ENCODE measurements around the gene KBTBD4. TPM values are rescaled to one million over a fixed set of nuclear protein-coding genes. Genes with fewer than 3 reads are reported as not detected.

The KBTBD4 gene
- total and polyA plus RNA-seq, 2 of the 8 experiments (the other 6 are each of a cell fraction or from before 2014, with no cell fraction given): 12.0 to 19.5 TPM

GRCh38 chr11:47589977-47590861 is 11.4 kb upstream of the KBTBD4 start:
- Histone ChIP-seq H2BK20ac (ENCODE audit: low read length) (no peak overlapping the region), H3K4ac (replicated peaks; ENCODE audit: insufficient read length, low read depth, low read length) (no peak overlapping the region), H2AK5ac (ENCODE audit: low read depth, low read length) (no peak overlapping the region), H3K79me2 (ENCODE audit: control insufficient read depth in 1 of 2, insufficient read depth in 2 of 2, low read length in 2 of 2) (no peaks in the 10 kb centered on the region), H3K27me3 (replicated peaks in 1 of 4; ENCODE audit: control insufficient read depth in 3 of 4, extremely low read depth in 1 of 4, insufficient read depth in 3 of 4, low read length in 3 of 4) (peaks cover 0 to 27% (median 24%) of the 10 kb centered on the region in 4 experiments; a peak in 6 of 7 replicates), H4K5ac (ENCODE audit: insufficient read length, low read depth, low read length) (no peak overlapping the region), H2AFZ (ENCODE audit: low read length) (no peak overlapping the region), H3K79me1 (ENCODE audit: low read depth, low read length) (no peaks in the 10 kb centered on the region), H3K23ac (ENCODE audit: insufficient read length) (no peak overlapping the region), H2BK15ac (ENCODE audit: low read length) (no peak overlapping the region), H3K56ac (replicated peaks; ENCODE audit: insufficient read length, low read depth, low read length) (no peak overlapping the region), H3K27ac (ENCODE audit: low read depth, low read length) (no peak overlapping the region), H3K23me2 (ENCODE audit: low read depth, low read length) (peaks cover 2% of the 10 kb centered on the region; the same call in 1 of the 2 replicates), H4K8ac (ENCODE audit: extremely low read depth, insufficient read depth, low read length) (peak overlapping the region; percentile 68; the same call in 1 of the 2 replicates), H3K4me1 (replicated peaks in 1 of 4; ENCODE audit: control insufficient read depth in 3 of 4, insufficient read depth in 4 of 4, low read length in 3 of 4) (peaks cover 3 to 8% (median 4%) of the 10 kb centered on the region in 4 experiments; a peak in 6 of 7 replicates), H3K4me2 (ENCODE audit: insufficient read depth in 1 of 2, low read depth in 2 of 2, low read length in 2 of 2) (no peak overlapping the region), H2BK5ac (ENCODE audit: low read depth, low read length) (no peak overlapping the region), H3K4me3 (ENCODE audit: extremely low read depth in 1 of 4, insufficient read depth in 2 of 4, low read depth in 3 of 4, low read length in 4 of 4) (no peak overlapping the region), H2BK12ac (ENCODE audit: low read depth, low read length) (no peak overlapping the region), H4K91ac (replicated peaks; ENCODE audit: insufficient read length, low read length) (no peak overlapping the region), H3K9ac (replicated peaks in 1 of 4; ENCODE audit: extremely low read depth in 1 of 4, low read depth in 3 of 4, low read length in 3 of 4) (no peak overlapping the region), H3K18ac (ENCODE audit: extremely low read depth, low read length) (no peak overlapping the region), H3K14ac (ENCODE audit: insufficient read length) (no peak overlapping the region), H4K20me1 (replicated peaks in 1 of 2; ENCODE audit: control insufficient read depth in 1 of 2, insufficient read depth in 2 of 2, low read length in 2 of 2) (no peaks in the 10 kb centered on the region), H3K36me3 (ENCODE audit: control insufficient read depth in 2 of 4, insufficient read depth in 4 of 4, low read length in 3 of 4) (no peaks in the 10 kb centered on the region), H3K9me3 (ENCODE audit: insufficient read depth in 2 of 2, low read depth in 1 of 2, low read length in 1 of 2) (no peaks in the 10 kb centered on the region), H2BK120ac (replicated peaks; ENCODE audit: low read depth, low read length) (no peak overlapping the region)
- no peak for FAIRE-seq
- 89% methylated on average over 88 of the region's 122 CpGs; no CpG with 5 or more reads in 1 of the 2 experiments for WGBS, 2 experiments (ENCODE audit: extremely low coverage in 1 of 2, insufficient coverage in 1 of 2, insufficient read length in 1 of 2, insufficient replicate concordance in 2 of 2, low coverage in 1 of 2, low lambda C conversion rate in 2 of 2, missing lambda C conversion rate in 1 of 2)
- peak in 1 of 2 experiments; percentile 56 for DNase-seq (ENCODE audit: low read depth in 1 of 2, low spot score in 2 of 2)
- no peak for TF ChIP-seq CHD2 (IDR thresholded peaks at IDR 0.05; ENCODE audit: low read length)
- TF ChIP-seq GTF2F1 (IDR thresholded peaks at IDR 0.05; ENCODE audit: borderline replicate concordance, low read depth, low read length): no peak
- TF ChIP-seq JUND (IDR thresholded peaks at IDR 0.05; ENCODE audit: low read length): no peak
- ChIA-PET POLR2A (ENCODE audit: partially characterized antibody) (interaction anchor here (1.9 kb wide), 1 partner anchor 11 kb away, joined by 17 read pairs; the partner anchor contains the start of genes KBTBD4 and NDUFS3), CTCF (ENCODE audit: partially characterized antibody) (interaction anchor here (0.5 to 2.8 kb wide), 3 partner anchors 26 to 85 kb away, joined by 3 to 8 read pairs (median 4); no protein-coding TSS in a partner anchor)
